GM19023 (cell line): Measurements from ENCODE around the gene CCDC110.
"Not testable (repeated sequence)": the region's sequence is repeated elsewhere in the genome, so short reads cannot be mapped to it uniquely, and the experiment has no call there.

ENCODE experiments used
- ATAC-seq: cut with Tn5 transposase; IDR thresholded peaks from one replicate; pipeline ENCODE4 v1.9.1; 2021; ENCODE audit warnings: mild to moderate bottlenecking, moderate library complexity; ENCODE audit not compliant: unreplicated experiment

The CCDC110 gene

GRCh38 chr4:185471235-185472102 lies at the start of gene CCDC110:
CCDC110 (minus strand) TSS chr4:185471733; CDS start chr4:185471683, 50 bp downstream.
- ATAC-seq = peak; percentile 92

GRCh38 chr4:185520119-185520518 lies 48.6 kb upstream of the CCDC110 start:
- no peak for ATAC-seq

GRCh38 chr4:185518494-185518893 lies 47.0 kb upstream of the CCDC110 start:
- ATAC-seq = no peak

- ATAC-seq = no peak
Measured at GRCh38 chr4:185518069-185518468, 46.5 kb upstream of the CCDC110 start.

GRCh38 chr4:185515248-185515647 lies 43.7 kb upstream of the CCDC110 start:
- ATAC-seq = no peak

- ATAC-seq = no peak
Measured at GRCh38 chr4:185514182-185514697, 42.7 kb upstream of the CCDC110 start.

- ATAC-seq = no peak
Measured at GRCh38 chr4:185513489-185514181, 42.1 kb upstream of the CCDC110 start.

GRCh38 chr4:185512516-185512915 lies 41.0 kb upstream of the CCDC110 start:
- no peak for ATAC-seq

- not testable (repeated sequence) for ATAC-seq
Measured at GRCh38 chr4:185511243-185511642, 39.7 kb upstream of the CCDC110 start.

- ATAC-seq = no peak
Measured at GRCh38 chr4:185510806-185511205, 39.3 kb upstream of the CCDC110 start.

GRCh38 chr4:185508181-185508580 lies 36.6 kb upstream of the CCDC110 start:
- ATAC-seq = no peak

- no peak for ATAC-seq
Measured at GRCh38 chr4:185506422-185506821, 34.9 kb upstream of the CCDC110 start.

- no peak for ATAC-seq
Measured at GRCh38 chr4:185504098-185505047, 32.8 kb upstream of the CCDC110 start.

- no peak for ATAC-seq
Measured at GRCh38 chr4:185502386-185502785, 30.9 kb upstream of the CCDC110 start.

- no peak for ATAC-seq
Measured at GRCh38 chr4:185500576-185500975, 29.0 kb upstream of the CCDC110 start.

- ATAC-seq = no peak
Measured at GRCh38 chr4:185500035-185500434, 28.5 kb upstream of the CCDC110 start.

- ATAC-seq = no peak
Measured at GRCh38 chr4:185488650-185489049, 17.1 kb upstream of the CCDC110 start.

- no peak for ATAC-seq
Measured at GRCh38 chr4:185481401-185481800, 9.9 kb upstream of the CCDC110 start.

- ATAC-seq = peak; percentile 44
Measured at GRCh38 chr4:185480016-185480732, 8.6 kb upstream of the CCDC110 start.

GRCh38 chr4:185479507-185479971 lies 8.0 kb upstream of the CCDC110 start:
- ATAC-seq = peak; percentile 89
